ES-I3 (cell line): ENCODE measurements around the gene GTPBP8.
"Not testable (repeated sequence)": the region's sequence is repeated elsewhere in the genome, so short reads cannot be mapped to it uniquely, and the experiment has no call there.

Experiments used
- H3K36me3 ChIP-seq: 2 replicates; pipeline ENCODE4 v1.6.1; 2013; ENCODE audit warnings: mild to moderate bottlenecking, low read length, control low read depth, moderate library complexity; ENCODE audit not compliant: insufficient read depth
- H3K4me1 ChIP-seq: 2 replicates; pipeline ENCODE4 v1.6.1; 2013; ENCODE audit warnings: mild to moderate bottlenecking, control low read depth, low read length; ENCODE audit not compliant: insufficient read depth
- H3K9ac ChIP-seq: 2 replicates; pipeline ENCODE4 v1.6.1; 2013; ENCODE audit warnings: low read depth, mild to moderate bottlenecking, low read length, moderate library complexity
- H3K9me3 ChIP-seq: 2 replicates; pipeline ENCODE4 v1.6.1; 2013; ENCODE audit warnings: mild to moderate bottlenecking, low read length, moderate library complexity; ENCODE audit not compliant: control insufficient read depth, insufficient read depth

The GTPBP8 gene

GRCh38 chr3:113018536-113019181 is 27.9 kb downstream of the GTPBP8 start:
- Histone ChIP-seq H3K9ac (peak overlapping the region; percentile 99), H3K9me3 (no peaks in the 10 kb centered on the region), H3K36me3 (peaks cover 11% of the 10 kb centered on the region), H3K4me1 (peaks cover 13% of the 10 kb centered on the region; the same call in 1 of the 2 replicates)

DNA sequence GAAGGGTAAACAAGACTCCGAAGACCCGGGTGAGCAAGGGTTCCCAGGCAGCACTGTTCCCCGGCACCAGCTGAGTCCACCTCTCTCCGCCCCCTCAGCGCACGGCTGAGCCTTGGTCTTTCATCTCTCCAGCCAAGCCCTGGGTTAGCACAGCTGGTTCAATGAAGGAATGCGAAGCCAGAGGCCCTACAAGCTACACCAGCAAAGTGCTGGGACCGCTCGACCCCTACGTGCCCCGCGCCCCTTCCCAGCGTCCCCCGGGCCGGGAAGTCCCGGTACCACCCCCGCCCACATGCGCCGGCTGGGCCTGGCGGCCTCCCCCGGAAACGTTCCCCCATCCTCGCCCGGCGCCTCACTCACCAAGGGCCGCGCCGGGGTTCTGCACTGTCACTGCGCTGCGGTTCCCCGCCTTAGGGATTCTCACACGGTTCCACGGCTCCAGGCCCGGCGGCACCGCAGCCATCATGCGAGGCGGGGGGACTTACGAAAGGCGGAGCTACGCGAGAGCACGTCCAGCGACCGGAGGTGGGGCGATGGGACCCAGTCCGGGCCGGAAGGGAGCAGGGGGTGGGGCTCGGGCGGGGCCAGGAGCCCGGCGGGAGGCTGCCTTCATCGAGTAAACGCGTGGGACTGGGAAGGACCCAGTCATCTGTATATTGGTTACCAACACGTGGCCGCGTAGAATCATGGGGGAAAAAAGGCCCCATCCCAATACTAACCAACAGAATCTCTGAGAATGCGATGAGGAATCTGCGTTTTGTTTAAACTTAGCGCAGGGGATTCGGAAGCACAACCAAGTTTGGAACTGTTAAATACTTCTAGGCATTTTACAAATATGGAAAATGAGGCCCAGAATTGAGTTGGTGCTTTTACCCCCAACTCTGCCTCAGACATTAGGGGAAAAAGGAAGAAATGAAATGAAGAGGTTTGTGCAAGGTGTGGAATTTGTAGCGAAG is 28.7 kb downstream of the GTPBP8 start:
- H3K4me1 ChIP-seq, result peaks cover 13% of the 10 kb centered on the region; the same call in 1 of the 2 replicates

GRCh38 chr3:113021471-113021870 is 30.7 kb downstream of the GTPBP8 start:
- Histone ChIP-seq H3K9ac (no peak overlapping the region), H3K9me3 (no peaks in the 10 kb centered on the region), H3K4me1 (peaks cover 13% of the 10 kb centered on the region; the same call in 1 of the 2 replicates), H3K36me3 (0 out of 2 replicates have a peak, but pooled peaks cover 3% of the 10 kb centered on the region)

More for the DNA sequence above, 28.7 kb downstream of the GTPBP8 start:
- H3K36me3 ChIP-seq, result peaks cover 11% of the 10 kb centered on the region
- no peaks in the 10 kb centered on the region for H3K9me3 ChIP-seq
- H3K9ac ChIP-seq, result peak overlapping the region; percentile 99

- Histone ChIP-seq H3K4me1 (no peaks in the 10 kb centered on the region; the same call in 1 of the 2 replicates), H3K9ac (no peak overlapping the region), H3K9me3 (no peaks in the 10 kb centered on the region), H3K36me3 (no peaks in the 10 kb centered on the region)
Observed at GRCh38 chr3:113034011-113034410, 43.2 kb downstream of the GTPBP8 start.

- Histone ChIP-seq H3K36me3 (no peaks in the 10 kb centered on the region), H3K9ac (no peak overlapping the region), H3K9me3 (no peaks in the 10 kb centered on the region), H3K4me1 (no peaks in the 10 kb centered on the region; the same call in 1 of the 2 replicates)
Observed at GRCh38 chr3:113035387-113035982, 44.7 kb downstream of the GTPBP8 start.

GRCh38 chr3:113038328-113038727 is 47.5 kb downstream of the GTPBP8 start:
- Histone ChIP-seq H3K36me3 (no peaks in the 10 kb centered on the region), H3K9ac (no peak overlapping the region), H3K4me1 (no peaks in the 10 kb centered on the region; the same call in 1 of the 2 replicates), H3K9me3 (no peaks in the 10 kb centered on the region)

DNA sequence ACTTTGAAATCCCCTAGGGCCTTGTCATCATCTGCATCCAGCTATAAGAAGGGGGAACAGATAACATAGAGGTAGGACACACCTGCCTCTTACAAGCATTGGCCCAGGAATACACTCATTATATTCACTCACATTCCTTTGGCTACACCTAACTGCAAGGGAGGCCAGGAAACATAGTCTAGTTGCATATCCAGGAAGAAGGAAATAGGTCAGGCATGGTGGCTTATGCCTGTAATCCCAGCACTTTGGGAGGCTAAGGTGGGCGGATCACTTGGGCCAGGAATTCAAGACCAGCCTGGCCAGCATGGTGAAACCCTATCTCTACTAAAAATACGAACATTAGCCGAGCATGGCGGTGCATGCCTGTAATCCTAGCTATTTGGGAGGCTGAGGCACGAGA is 48.8 kb downstream of the GTPBP8 start:
- H3K9ac ChIP-seq, result no peak overlapping the region
- H3K36me3 ChIP-seq, result no peaks in the 10 kb centered on the region
- H3K4me1 ChIP-seq, result no peaks in the 10 kb centered on the region
- no peaks in the 10 kb centered on the region for H3K9me3 ChIP-seq

DNA sequence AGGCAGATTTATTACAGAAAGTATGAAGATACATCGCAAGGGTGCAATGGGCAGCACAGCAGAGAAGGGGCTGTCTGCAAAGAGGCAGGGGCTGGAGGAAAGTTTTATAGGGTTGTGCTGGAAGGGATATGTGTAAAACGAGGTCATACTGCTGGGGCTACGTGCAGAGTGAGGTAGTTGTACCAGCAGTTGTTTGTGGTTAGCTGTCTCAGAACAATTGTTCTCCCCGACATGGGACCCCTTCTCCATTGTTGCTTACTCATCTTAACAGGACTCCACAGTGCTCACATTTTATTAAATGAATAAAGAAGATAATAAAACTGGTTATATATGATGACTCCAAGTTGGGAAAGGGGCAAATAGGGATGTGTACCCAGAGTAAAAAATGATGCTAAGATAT is 49.4 kb downstream of the GTPBP8 start:
- H3K4me1 ChIP-seq, result no peaks in the 10 kb centered on the region

GRCh38 chr3:113043686-113044085 is 52.9 kb downstream of the GTPBP8 start:
- no peaks in the 10 kb centered on the region for H3K4me1 ChIP-seq
- H3K36me3 ChIP-seq, result no peaks in the 10 kb centered on the region
- H3K9ac ChIP-seq, result no peak overlapping the region
- no peaks in the 10 kb centered on the region; the same call in 1 of the 2 replicates for H3K9me3 ChIP-seq

More for the DNA sequence above, 49.4 kb downstream of the GTPBP8 start:
- no peaks in the 10 kb centered on the region for H3K36me3 ChIP-seq
- H3K9me3 ChIP-seq, result no peaks in the 10 kb centered on the region
- H3K9ac ChIP-seq, result no peak overlapping the region

DNA sequence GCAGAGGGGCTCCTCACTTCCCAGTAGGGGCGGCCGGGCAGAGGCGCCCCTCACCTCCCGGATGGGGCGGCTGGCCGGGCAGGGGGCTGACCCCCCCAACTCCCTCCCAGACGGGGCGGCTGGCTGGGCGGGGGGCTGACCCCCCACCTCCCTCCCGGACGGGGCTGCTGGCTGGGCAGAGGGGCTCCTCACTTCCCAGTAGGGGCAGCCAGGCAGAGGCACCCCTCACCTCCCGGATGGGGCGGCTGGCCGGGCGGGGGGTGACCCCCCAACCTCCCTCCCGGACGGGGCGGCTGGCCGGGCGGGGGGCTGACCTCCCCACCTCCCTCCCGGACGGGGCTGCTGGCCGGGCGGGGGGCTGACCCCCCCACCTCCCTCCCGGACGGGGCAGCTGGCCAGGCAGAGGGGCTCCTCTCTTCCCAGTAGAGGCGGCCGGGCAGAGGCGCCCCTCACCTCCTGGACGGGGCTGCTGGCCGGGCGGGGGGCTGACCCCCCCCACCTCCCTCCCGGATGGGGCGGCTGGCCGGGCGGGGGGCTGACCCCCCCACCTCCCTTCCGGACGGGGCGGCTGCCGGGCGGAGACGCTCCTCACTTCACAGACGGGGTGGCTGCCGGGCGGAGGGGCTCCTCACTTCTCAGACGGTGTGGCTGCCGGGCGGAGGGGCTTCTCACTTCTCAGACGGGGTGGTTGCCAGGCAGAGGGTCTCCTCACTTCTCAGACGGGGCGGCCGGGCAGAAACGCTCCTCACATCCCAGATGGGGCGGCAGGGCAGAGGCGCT is 55.6 kb downstream of the GTPBP8 start:
- not testable (repeated sequence) for H3K9ac ChIP-seq, H3K36me3 ChIP-seq, H3K9me3 ChIP-seq, H3K4me1 ChIP-seq

DNA sequence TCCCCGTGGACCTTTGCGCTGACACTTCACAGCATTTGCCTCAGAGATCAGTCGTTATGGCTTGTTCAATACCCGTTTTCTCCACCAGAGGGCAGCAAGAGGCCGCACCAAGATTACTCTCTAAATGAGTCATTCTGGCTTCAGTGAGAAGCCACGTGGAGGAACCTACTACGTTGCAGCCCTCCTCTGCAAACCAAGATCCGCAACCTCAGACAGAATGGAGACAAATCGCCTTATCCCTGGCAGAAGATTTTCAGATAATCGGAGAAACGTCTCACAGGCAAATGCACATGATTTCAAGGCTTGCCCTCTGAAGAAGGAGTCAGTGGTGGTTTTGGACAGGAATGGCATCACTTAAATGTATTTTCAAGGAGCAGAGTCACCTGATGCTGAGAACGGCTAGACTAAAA is 60.5 kb downstream of the GTPBP8 start:
- Histone ChIP-seq H3K9ac (no peak overlapping the region), H3K9me3 (no peaks in the 10 kb centered on the region; the same call in 1 of the 2 replicates), H3K36me3 (no peaks in the 10 kb centered on the region), H3K4me1 (no peaks in the 10 kb centered on the region)
